ENCODE measurements around the gene DAZAP2.

DNA sequence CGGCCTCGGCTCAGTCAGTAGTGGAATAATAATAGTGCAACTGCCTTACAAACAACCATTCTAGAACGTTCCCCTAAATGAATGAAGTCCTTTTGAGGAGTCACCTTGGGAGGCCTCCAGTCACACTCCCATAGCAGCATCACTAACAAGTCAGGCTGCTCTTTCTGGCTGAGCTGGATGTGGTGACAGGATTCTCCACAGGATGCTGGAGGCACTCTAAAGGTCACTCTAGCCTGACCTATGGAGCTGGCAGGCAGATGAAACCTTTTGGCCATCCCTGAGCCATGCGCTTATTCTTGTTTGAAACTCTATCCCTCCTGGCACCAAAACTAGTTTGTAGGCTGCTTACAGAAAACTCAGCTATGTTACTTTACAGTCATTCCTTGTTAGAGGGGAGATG is 47.8 kb upstream of the DAZAP2 start:
- TF ChIP-seq, protein P1, sequence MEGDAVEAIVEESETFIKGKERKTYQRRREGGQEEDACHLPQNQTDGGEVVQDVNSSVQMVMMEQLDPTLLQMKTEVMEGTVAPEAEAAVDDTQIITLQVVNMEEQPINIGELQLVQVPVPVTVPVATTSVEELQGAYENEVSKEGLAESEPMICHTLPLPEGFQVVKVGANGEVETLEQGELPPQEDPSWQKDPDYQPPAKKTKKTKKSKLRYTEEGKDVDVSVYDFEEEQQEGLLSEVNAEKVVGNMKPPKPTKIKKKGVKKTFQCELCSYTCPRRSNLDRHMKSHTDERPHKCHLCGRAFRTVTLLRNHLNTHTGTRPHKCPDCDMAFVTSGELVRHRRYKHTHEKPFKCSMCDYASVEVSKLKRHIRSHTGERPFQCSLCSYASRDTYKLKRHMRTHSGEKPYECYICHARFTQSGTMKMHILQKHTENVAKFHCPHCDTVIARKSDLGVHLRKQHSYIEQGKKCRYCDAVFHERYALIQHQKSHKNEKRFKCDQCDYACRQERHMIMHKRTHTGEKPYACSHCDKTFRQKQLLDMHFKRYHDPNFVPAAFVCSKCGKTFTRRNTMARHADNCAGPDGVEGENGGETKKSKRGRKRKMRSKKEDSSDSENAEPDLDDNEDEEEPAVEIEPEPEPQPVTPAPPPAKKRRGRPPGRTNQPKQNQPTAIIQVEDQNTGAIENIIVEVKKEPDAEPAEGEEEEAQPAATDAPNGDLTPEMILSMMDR (conservative IDR thresholded peaks at IDR 0.05 in 1 of 2, IDR thresholded peaks at IDR 0.05 in 1 of 2; ENCODE audit: extremely low read depth in 1 of 2, insufficient read depth in 1 of 2, low read depth in 1 of 2, low read length in 2 of 2), result no peak
- TF ChIP-seq EZH2 (IDR thresholded peaks at IDR 0.05; ENCODE audit: borderline replicate concordance, low read length), result no peak

All from mammary epithelial cell (primary cell).